Measurements from ENCODE around the gene KNOP1.

GRCh38 chr16:19710191-19710908, 7.7 kb downstream of the KNOP1 start:
- TF ChIP-seq CTCF (conservative IDR thresholded peaks at IDR 0.05; ENCODE audit: low read depth, low read length) (no peak), EZH2 (IDR thresholded peaks at IDR 0.05; ENCODE audit: low read length, unreplicated experiment) (no peak)

Data from PC-3 (cell line).